ENCODE data around the gene SCMH1. TPM values are rescaled to one million over a fixed set of nuclear protein-coding genes. Genes with fewer than 3 reads are reported as not detected.
"Not testable (repeated sequence)": the region's sequence is repeated elsewhere in the genome, so short reads cannot be mapped to it uniquely, and the experiment has no call there.

Gene SCMH1
- total RNA-seq, 4 donors from 2014 or later, result 76.5 to 110 (median 92.4) TPM

DNA sequence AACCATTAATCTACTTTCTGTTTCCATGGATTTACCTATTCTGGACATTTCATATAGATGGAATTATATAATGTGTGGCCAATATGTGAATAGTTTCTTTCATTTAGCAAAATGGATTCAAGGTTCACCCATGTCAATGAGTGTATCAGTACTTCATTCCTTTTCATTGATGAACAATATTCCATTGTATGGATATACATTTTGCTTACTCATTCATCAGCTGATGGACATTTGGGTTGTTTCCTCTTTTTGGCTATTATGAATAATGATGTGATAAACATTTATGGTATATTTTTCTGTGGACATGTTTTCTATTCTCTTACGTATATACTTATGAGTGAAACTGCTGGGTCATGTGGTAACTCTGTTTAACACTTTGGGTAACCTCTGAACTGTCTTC is 97.8 kb downstream of the SCMH1 start:
- H3K27ac ChIP-seq (replicated peaks in 1 of 4), result no peak overlapping the region
- intact Hi-C loops (cut with DNase I), result no loop called here
- WGBS, result 96% methylated on average over 1 of the region's 1 CpG
- H3K4me3 ChIP-seq, result no peak overlapping the region
- H3K9me3 ChIP-seq, result peaks cover 0 to 10% (median 3%) of the 10 kb centered on the region in 4 donors
- peaks cover 0 to 45% (median 24%) of the 10 kb centered on the region in 4 donors for H3K36me3 ChIP-seq
- H3K4me1 ChIP-seq, result no peaks in the 10 kb centered on the region
- H3K27me3 ChIP-seq, result no peaks in the 10 kb centered on the region
- DNase-seq (ENCODE audit: extremely low spot score), result no peak
- TF ChIP-seq, protein P1, sequence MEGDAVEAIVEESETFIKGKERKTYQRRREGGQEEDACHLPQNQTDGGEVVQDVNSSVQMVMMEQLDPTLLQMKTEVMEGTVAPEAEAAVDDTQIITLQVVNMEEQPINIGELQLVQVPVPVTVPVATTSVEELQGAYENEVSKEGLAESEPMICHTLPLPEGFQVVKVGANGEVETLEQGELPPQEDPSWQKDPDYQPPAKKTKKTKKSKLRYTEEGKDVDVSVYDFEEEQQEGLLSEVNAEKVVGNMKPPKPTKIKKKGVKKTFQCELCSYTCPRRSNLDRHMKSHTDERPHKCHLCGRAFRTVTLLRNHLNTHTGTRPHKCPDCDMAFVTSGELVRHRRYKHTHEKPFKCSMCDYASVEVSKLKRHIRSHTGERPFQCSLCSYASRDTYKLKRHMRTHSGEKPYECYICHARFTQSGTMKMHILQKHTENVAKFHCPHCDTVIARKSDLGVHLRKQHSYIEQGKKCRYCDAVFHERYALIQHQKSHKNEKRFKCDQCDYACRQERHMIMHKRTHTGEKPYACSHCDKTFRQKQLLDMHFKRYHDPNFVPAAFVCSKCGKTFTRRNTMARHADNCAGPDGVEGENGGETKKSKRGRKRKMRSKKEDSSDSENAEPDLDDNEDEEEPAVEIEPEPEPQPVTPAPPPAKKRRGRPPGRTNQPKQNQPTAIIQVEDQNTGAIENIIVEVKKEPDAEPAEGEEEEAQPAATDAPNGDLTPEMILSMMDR (IDR thresholded peaks at IDR 0.05), result no peak
- no peak for TF ChIP-seq POLR2A (IDR thresholded peaks at IDR 0.05; ENCODE audit: low read depth)
- TF ChIP-seq POLR2AphosphoS5 (IDR thresholded peaks at IDR 0.05), result no peak
- TF ChIP-seq EP300 (IDR thresholded peaks at IDR 0.05), result no peak

DNA sequence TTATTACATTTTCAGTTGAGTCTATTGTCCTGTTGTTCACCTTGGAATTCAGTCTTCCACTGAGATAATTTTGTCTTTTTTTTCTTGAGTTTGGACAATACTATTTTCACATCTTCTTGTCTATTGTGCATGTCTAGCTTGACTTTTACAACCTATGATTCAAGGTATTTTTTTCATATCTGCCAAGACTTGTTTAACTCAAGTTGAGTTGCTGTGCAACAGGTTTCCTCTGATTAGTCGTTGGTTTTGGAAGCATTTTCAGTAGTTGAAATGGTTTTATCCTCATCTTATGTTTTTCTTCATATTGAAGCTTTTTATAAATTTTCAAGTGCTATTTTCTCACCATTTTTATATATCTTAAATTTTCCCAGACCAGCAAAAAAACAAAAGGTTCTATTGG is 103.6 kb downstream of the SCMH1 start:
- peaks cover 0 to 34% (median 18%) of the 10 kb centered on the region in 4 donors for H3K36me3 ChIP-seq
- 100% methylated on average over 1 of the region's 1 CpG for WGBS

DNA sequence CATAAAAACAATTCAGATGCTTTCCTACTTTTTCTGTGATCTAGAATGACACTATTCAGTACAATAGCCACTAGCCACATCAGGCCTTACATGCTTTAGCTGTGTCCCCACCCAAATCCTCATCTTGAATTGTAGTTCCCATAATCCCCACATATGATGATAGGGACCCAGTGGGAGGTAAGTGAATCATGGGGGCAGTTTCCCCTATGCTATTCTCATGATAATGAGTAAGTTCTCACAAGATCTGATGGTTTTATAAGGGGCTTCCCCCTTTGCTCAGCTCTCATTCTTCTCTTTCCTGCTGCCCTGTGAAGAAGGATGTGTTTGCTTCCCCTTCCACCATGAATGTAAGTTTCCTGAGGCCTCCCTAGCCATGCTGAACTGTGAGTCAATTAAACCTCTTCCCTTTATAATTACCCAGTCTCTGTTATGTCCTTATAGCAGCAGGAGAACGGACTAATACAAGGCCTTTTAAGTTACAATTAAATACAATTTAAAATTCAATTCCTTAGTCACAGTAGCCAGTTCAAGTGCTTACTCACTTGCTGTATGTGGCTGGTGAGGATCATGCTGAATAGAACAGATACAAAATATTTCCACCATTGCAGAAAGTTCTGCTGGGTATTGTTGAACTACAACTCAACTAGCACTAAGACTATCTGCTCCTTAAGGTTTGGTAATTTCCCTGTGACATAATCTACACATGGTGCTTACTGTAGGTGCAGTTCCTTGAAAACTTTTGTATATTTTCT is 106.7 kb downstream of the SCMH1 start:
- H3K27ac ChIP-seq (replicated peaks in 1 of 4), result no peak overlapping the region
- H3K4me3 ChIP-seq, result no peak overlapping the region
- no peaks in the 10 kb centered on the region for H3K4me1 ChIP-seq
- no peaks in the 10 kb centered on the region for H3K27me3 ChIP-seq
- WGBS, result 95% methylated on average over 1 of the region's 1 CpG
- intact Hi-C loops (cut with DNase I), result no loop called here
- H3K9me3 ChIP-seq, result peaks cover 0 to 3% (median 1%) of the 10 kb centered on the region in 4 donors
- no peak for TF ChIP-seq EP300 (IDR thresholded peaks at IDR 0.05)
- TF ChIP-seq POLR2AphosphoS5 (IDR thresholded peaks at IDR 0.05), result no peak
- TF ChIP-seq POLR2A (IDR thresholded peaks at IDR 0.05; ENCODE audit: low read depth), result no peak
- TF ChIP-seq, protein P1 (IDR thresholded peaks at IDR 0.05), result no peak
- DNase-seq (ENCODE audit: extremely low spot score), result no peak
- peaks cover 0 to 31% (median 9%) of the 10 kb centered on the region in 4 donors for H3K36me3 ChIP-seq

More for the DNA sequence above, 103.6 kb downstream of the SCMH1 start:
- Histone ChIP-seq H3K4me3 (no peak overlapping the region), H3K27me3 (no peaks in the 10 kb centered on the region), H3K4me1 (no peaks in the 10 kb centered on the region), H3K27ac (replicated peaks in 1 of 4) (no peak overlapping the region), H3K9me3 (peaks cover 0 to 10% (median 3%) of the 10 kb centered on the region in 4 donors)
- TF ChIP-seq POLR2AphosphoS5 (IDR thresholded peaks at IDR 0.05) (no peak), POLR2A (IDR thresholded peaks at IDR 0.05; ENCODE audit: low read depth) (no peak)
- TF ChIP-seq, protein P1 (IDR thresholded peaks at IDR 0.05), result no peak
- no peak for DNase-seq (ENCODE audit: extremely low spot score)
- intact Hi-C loops (cut with DNase I), result no loop called here

DNA sequence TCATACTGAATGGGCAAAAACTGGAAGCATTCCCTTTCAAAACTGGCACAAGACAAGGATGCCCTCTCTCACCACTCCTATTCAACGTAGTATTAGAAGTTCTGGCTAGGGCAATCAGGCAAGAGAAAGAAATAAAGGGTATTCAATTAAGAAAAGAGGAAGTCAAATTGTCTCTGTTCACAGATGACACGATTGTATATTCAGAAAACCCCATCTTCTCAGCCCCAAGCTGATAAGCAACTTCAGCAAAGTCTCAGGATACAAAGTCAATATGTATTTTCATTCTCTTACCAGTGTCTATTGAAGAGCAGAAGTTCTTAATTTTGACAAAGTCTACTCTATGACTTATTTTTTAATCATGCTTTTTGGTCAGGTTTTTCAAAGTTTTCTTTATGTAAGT is 107.8 kb downstream of the SCMH1 start:
- DNase-seq (ENCODE audit: extremely low spot score); H3K4me1 ChIP-seq; H3K9me3 ChIP-seq; intact Hi-C loops (cut with DNase I); H3K27me3 ChIP-seq; H3K27ac ChIP-seq (replicated peaks in 1 of 4); H3K4me3 ChIP-seq: not testable (repeated sequence)
- H3K36me3 ChIP-seq, result peaks cover 0 to 25% (median 8%) of the 10 kb centered on the region in 4 donors
- WGBS, result 95% methylated on average over 2 of the region's 2 CpGs

DNA sequence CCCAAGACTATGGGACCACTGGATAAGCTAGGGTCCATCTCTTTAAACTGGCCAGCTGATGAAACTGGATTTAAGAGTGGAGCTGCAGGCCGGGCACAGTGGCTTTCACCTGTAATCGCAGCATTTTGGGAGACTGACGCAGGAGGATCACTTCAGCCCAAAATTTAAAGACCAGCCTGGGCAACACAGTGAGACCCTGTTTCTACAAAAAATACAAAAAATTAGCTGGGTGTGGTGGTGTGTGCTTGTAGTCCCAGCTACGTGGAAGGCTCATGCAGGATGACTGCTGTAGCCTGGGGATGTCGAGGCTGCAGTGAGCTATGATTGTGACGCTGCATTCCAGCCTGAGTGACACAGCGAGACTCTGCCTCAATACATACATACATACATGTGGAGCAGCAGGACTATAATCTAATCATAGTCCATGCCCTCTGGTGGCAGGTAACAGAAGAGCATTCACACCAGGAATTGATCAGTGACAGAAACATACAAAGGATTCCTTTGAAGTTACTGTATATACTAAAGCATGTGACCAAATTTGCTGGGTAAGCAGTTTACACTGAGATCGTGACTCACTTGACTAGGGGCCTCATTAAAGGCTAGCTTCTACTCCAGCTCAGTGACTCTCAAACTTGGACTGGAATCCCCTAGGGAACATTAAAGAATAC is 119.1 kb downstream of the SCMH1 start:
- Histone ChIP-seq H3K4me3 (no peak overlapping the region), H3K9me3 (no peaks in the 10 kb centered on the region), H3K4me1 (no peaks in the 10 kb centered on the region), H3K27me3 (no peaks in the 10 kb centered on the region), H3K27ac (replicated peaks in 1 of 4) (no peak overlapping the region), H3K36me3 (peaks cover 0 to 20% (median 0%) of the 10 kb centered on the region in 4 donors)
- intact Hi-C loops (cut with DNase I), result loop anchor here (10.0 kb wide), 1 partner anchor 78 kb away; no protein-coding TSS in a partner anchor
- whole genome bisulfite sequencing, result 90% methylated on average over 8 of the region's 8 CpGs
- no peak for TF ChIP-seq POLR2A (IDR thresholded peaks at IDR 0.05; ENCODE audit: low read depth)
- TF ChIP-seq, protein P1 (IDR thresholded peaks at IDR 0.05), result peak; percentile 22 to 53 (median 34)
- no peak for DNase-seq (ENCODE audit: extremely low spot score)
